PC-3 (cell line): ENCODE results near the gene MEF2C. TPM values are rescaled to one million over a fixed set of nuclear protein-coding genes. Genes with fewer than 3 reads are reported as not detected.

ENCODE experiments used
- ATAC-seq: fragments of 200-7000 bp; cut with Tn5 transposase; 2 replicates; pipeline ENCODE4 v1.9.1; 2020; ENCODE audit warnings: mild to moderate bottlenecking, moderate library complexity
- BruUV-seq: library from RNA; stranded (reverse); fragments of 400-500 nt; replicated peaks from 2 replicates; lab custom pipeline; 2021; lab: Mats Ljungman, UMichigan
- CTCF ChIA-PET: fragments of 300-600 bp; sonication (Branson Sonifier 250); formaldehyde crosslinking; loops from one replicate; lab custom pipeline; 2022; ENCODE audit warnings: antibody characterized with exemption; lab: Charles Lee
- POLR2A ChIA-PET: fragments of 300-600 bp; sonication (Branson Sonifier 250); formaldehyde crosslinking; loops from one replicate; lab custom pipeline; 2022; ENCODE audit warnings: antibody characterized with exemption; ENCODE audit not compliant: unreplicated experiment; lab: Charles Lee
- DNase-seq: peaks from one replicate; pipeline ENCODE4 v3.0.0-alpha.2; 2015
- H2AFZ ChIP-seq: fragments of 300-600 bp; sonication (generic); 2 replicates; pipeline ENCODE4 v1.6.0; 2016; ENCODE audit warnings: antibody characterized with exemption, low read length
- H3F3A ChIP-seq: fragments of 300-600 bp; sonication (generic); one replicate; pipeline ENCODE4 v1.6.0; 2017; ENCODE audit warnings: antibody characterized with exemption, low read length, control low read depth, mild to moderate bottlenecking; ENCODE audit not compliant: unreplicated experiment
- H3K27ac ChIP-seq: fragments of 300-600 bp; sonication (generic); 2 replicates; pipeline ENCODE4 v1.5.1; 2016; ENCODE audit warnings: mild to moderate bottlenecking, low read length
- H3K27me3 ChIP-seq: fragments of 300-600 bp; sonication (generic); 2 replicates; pipeline ENCODE4 v1.6.1; 2016; ENCODE audit warnings: low read length, mixed read lengths
- H3K36me3 ChIP-seq: fragments of 300-600 bp; sonication (generic); 2 replicates; pipeline ENCODE4 v1.6.1; 2016; ENCODE audit warnings: low read depth, mixed run types, low read length, mixed read lengths
- H3K4me1 ChIP-seq: fragments of 300-600 bp; sonication (generic); 2 replicates; pipeline ENCODE4 v1.5.1; 2016; ENCODE audit warnings: low read length; ENCODE audit not compliant: insufficient read depth
- H3K4me2 ChIP-seq: fragments of 300-600 bp; sonication (generic); 2 replicates; pipeline ENCODE4 v1.6.0; 2016; ENCODE audit warnings: low read length
- H3K4me3 ChIP-seq: fragments of 300-600 bp; sonication (generic); 2 replicates; pipeline ENCODE4 v1.5.1; 2016; ENCODE audit warnings: mild to moderate bottlenecking, low read length, mixed read lengths
- H3K79me2 ChIP-seq: fragments of 300-600 bp; sonication (generic); 2 replicates; pipeline ENCODE4 v1.6.1; 2017; ENCODE audit warnings: low read length, mixed read lengths
- H3K9ac ChIP-seq: fragments of 300-600 bp; sonication (generic); 2 replicates; pipeline ENCODE4 v1.6.0; 2016; ENCODE audit warnings: mild to moderate bottlenecking, low read length
- H3K9me2 ChIP-seq: fragments of 300-600 bp; sonication (generic); replicated peaks from 2 replicates; pipeline ENCODE4 v1.6.1; 2016; ENCODE audit warnings: mixed run types, low read length, mixed read lengths
- H3K9me3 ChIP-seq: fragments of 300-600 bp; sonication (generic); 2 replicates; pipeline ENCODE4 v1.6.1; 2016; ENCODE audit warnings: low read length, mixed read lengths
- H4K20me1 ChIP-seq: fragments of 300-600 bp; sonication (generic); 2 replicates; pipeline ENCODE4 v1.6.1; 2016; ENCODE audit warnings: low read length, mixed read lengths
- CTCF ChIP-seq: fragments of 300-600 bp; sonication (generic); conservative IDR thresholded peaks from 2 replicates; pipeline ENCODE4 v1.5.1; 2017; ENCODE audit warnings: antibody characterized with exemption, low read depth, mild to moderate bottlenecking, low read length
- EZH2 ChIP-seq: fragments of 300-600 bp; sonication (generic); IDR thresholded peaks from one replicate; pipeline ENCODE4 v1.6.1; 2017; ENCODE audit warnings: antibody characterized with exemption, mild to moderate bottlenecking, low read length; ENCODE audit not compliant: unreplicated experiment
- EZH2phosphoT487 ChIP-seq: fragments of 300-600 bp; sonication (generic); IDR thresholded peaks from 2 replicates; pipeline ENCODE4 v1.6.1; 2018; ENCODE audit warnings: mild to moderate bottlenecking, antibody characterized with exemption, low read length, borderline replicate concordance
- intact Hi-C: fragments of 100-400 bp; cut with micrococcal nuclease; formaldehyde crosslinking; loops from 2 replicates; pipeline ENCODE4 v1.9.0; 2023
- total RNA-seq: library from RNA; depleted of rRNA; stranded (reverse); fragments of >200 nt; gene quantifications from 2 replicates; pipeline ENCODE4 v1.2.3, GENCODE V29; 2014

The MEF2C gene
- total RNA-seq, 1 experiment from 2014 or later = 8.0 TPM

DNA sequence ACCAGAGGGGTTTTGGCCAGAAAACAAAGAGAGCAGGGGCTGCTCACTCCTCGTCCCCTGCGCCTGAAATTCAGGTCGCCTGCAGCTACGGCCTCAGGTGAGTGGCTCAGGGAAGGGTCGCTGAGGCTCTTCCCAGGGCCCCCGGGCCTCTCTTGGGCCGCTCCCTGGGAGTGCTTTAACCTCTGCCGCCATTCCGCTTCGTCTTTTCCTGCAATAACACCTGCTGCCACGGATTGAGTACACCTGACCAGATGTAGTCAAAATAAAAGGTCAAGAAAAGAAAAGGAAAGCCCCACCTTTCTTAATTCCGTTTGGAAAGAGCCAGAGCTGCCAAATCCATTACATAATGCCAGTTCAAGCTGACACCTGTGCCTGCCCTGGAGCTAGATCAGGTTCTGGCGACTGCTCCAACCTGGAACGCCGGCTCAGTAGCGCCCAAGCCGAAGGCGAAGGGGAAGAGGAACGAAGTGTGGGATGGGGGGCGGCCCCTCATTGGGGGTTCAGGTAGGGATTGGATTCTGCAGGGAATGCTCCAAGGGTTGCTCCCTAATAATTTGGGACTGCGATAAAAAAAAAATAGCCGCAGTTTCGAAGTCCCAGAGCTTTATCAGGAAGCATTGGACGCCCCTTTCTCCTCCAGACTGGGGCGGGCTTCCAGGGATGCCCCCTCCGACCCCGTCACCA lies 193.9 kb downstream of the MEF2C start:
- H3K9ac ChIP-seq = no peak overlapping the region
- H3K9me2 ChIP-seq = no peaks in the 10 kb centered on the region
- peaks cover 41% of the 10 kb centered on the region for H3K27me3 ChIP-seq
- no peaks in the 10 kb centered on the region for H4K20me1 ChIP-seq
- ChIA-PET CTCF (interaction anchor here (2.3 to 2.5 kb wide), 2 partner anchors 35 to 908 kb away, joined by 13 read pairs; no protein-coding TSS in a partner anchor), POLR2A (no interaction called here)
- intact Hi-C loops = no loop called here
- no peaks in the 10 kb centered on the region for H3K79me2 ChIP-seq
- H3K9me3 ChIP-seq = no peaks in the 10 kb centered on the region
- BruUV-seq = no TSS peak
- ATAC-seq (no peak), DNase-seq (no peak)
- H3K4me3 ChIP-seq = no peak overlapping the region
- H3K4me1 ChIP-seq = peaks cover 16% of the 10 kb centered on the region; the same call in 1 of the 2 replicates
- H3K4me2 ChIP-seq = no peak overlapping the region
- H3F3A ChIP-seq = no peaks in the 10 kb centered on the region
- no peak overlapping the region for H3K27ac ChIP-seq
- TF ChIP-seq EZH2 (no peak), CTCF (no peak), EZH2phosphoT487 (no peak)
- no peaks in the 10 kb centered on the region for H3K36me3 ChIP-seq
- H2AFZ ChIP-seq = no peak overlapping the region

DNA sequence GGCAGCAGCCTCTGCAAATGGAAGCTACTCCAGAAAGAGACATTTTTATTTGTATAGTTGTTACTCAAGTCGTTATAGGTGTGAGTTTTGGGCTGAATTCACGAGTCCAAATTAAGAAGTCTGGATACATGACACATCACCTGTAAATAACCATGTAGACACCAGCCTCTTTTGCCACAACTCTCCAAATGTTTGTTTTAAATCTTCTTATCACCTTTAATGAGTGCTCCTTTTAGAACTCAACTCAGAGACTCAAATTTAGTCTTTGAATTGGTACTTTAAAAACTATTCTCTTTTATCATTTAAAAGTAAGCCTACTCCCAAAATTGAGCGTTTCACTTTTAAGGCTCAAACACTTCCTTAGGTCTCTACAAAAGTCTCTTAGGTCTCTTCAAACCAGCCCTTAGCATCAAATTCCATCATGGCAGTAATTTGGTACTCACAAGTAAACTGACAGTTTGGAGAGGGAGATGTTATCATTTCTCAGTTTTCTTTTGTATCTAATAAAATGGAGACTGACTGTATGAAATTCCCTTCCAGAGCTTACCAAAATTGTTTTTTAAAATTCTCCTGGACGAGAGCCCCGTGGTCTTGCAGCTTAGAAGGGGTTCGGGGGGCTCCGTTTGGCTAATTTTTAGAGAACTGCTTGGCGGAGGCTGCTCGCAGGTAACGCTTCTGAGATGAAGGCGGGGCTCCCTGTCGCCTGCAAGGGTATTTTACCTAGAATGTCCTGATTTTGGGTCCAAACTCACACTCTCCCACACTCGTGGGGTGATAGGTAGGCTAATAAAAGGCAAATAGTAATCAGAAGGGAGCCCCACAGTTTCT lies 194.6 kb downstream of the MEF2C start:
- Histone ChIP-seq H3K27ac (no peak overlapping the region), H3K4me1 (peaks cover 16% of the 10 kb centered on the region; the same call in 1 of the 2 replicates), H3K4me3 (no peak overlapping the region), H3K4me2 (no peak overlapping the region), H3K9me2 (no peaks in the 10 kb centered on the region), H4K20me1 (no peaks in the 10 kb centered on the region), H2AFZ (no peak overlapping the region), H3K9ac (no peak overlapping the region), H3K79me2 (no peaks in the 10 kb centered on the region), H3K27me3 (peaks cover 41% of the 10 kb centered on the region), H3K9me3 (no peaks in the 10 kb centered on the region), H3F3A (no peaks in the 10 kb centered on the region), H3K36me3 (no peaks in the 10 kb centered on the region)
- ATAC-seq (no peak), DNase-seq (no peak)
- ChIA-PET POLR2A (no interaction called here), CTCF (no interaction called here)
- intact Hi-C loops = no loop called here
- no TSS peak for BruUV-seq
- TF ChIP-seq EZH2 = no peak
- no peak for TF ChIP-seq CTCF
- TF ChIP-seq EZH2phosphoT487 = no peak
